Activated T-cell treated with anti-CD3 and anti-CD28 coated beads for 4 hours (primary cell): ENCODE results near the gene JMJD6.
"Not testable (repeated sequence)": the region's sequence is repeated elsewhere in the genome, so short reads cannot be mapped to it uniquely, and the experiment has no call there.

Source experiments
- DNase-seq: peaks from one replicate; pipeline ENCODE4 v3.0.0-alpha.2; 2020

JMJD6 gene

DNA sequence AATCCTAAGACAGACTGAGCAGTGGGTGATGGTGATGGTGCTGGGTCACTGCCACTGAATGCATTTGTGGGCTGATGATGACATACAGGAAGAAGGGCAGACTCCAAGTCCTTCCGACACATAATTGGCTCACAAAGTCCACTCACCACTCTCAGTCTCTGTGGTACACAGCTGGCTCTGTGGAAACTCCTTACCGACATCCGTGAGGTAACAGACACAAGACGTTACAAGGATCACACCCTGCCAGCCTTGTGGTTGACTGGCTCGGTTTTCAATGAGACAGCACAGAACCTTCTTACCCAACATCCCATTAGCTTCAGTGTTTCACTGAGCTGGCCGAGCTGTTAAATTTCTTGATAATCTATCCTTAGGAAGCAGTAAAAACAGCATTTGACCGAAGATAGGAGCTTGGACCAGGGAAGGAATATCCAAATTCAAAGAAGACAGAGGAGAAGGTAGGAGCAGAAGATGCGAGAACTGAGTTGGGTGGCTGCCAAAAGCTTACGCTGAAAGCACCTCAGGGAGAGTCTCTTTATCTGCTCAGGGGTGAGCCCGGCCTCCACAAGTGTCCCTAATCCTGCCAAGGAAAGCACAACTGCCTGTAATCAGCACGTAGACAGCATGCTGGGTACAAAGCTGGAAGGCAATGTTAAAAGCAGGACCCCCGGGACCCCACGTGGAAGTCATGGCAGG, 10.1 kb downstream of the JMJD6 start:
- no peak for DNase-seq

DNA sequence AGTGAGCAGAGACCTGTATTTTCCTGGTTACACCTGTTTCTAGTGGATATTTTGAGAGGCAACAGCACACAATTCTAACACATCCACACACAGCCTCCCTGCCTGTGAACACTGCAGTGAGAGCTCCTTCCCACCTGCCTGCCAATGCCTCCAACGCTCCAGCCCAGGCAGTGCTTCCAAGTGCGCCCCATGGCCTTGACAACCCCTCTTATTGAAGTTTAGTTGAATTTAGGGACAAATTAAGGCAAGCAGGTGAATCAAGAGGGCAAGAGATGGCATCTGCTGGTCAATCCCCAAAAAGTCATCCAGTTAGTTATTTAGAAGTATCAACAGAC, 10.9 kb downstream of the JMJD6 start:
- no peak for DNase-seq

DNA sequence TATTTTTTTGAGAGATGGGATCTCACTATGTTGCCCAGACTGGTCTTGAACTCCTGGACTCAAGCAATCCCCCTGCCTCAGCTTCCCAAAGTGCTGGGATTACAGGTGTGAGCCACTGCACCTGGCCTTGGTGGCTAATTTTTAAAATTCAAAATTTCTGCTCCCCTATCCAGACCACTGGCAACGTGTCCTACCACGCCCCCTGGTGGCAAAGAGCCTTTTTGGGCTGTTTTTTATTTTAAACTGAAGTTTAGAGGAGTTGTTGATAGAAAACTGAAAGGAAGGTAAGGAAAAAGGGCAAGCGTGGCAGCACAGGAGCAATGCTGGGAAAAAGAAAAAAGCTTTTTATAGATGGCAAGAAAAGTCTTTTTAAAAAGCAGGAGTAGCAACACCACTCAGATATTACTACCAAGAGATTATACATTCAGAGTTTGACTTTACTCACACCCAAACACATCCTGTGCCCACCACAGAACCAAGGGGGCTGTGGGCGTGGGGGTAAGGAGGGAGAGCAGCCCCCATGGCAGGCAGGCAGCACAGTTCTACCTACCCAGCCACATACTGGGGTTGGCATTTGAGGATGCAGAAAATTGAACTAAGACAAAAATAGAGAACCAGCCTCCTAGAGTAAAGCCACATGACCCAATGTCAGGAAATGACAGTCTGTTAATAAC, 11.4 kb downstream of the JMJD6 start:
- DNase-seq: peak; percentile 81

DNA sequence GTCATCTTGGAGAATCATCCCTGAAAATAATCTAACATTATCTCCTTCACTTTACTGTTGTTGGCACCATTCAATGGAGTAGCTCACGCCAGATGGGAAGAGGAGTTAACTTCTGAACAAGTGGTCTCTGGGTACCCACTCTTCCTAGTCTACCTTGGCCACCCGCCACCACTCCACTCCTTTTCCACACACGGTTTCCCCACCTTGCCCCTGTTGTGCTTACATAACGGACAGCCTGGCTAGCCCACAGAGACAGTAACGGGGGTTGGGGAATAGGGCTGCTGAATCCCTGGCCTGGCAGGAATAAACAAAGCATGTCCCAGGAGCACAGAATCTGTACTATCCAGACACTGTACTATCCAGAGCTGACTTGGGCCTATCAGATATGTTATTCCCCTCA, 12.1 kb downstream of the JMJD6 start:
- no peak for DNase-seq

DNA sequence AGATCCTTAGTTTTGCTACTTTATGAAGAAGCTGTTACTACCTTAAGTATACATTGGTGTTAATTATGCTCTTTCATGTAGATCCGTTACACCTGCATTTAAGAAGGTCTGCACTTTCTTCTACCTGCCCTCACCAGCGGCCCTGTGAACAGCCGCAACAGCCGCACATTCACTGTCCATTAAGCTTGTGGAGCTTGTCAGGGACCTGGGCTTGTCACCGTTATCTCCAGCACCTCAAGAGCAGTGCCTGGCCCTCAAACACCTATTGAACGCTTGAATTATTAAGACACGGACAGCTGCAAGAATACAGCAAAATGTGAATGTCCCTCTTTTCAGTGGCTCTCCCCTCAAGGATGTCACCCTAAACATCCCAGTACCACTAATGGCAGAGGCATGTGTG, 12.6 kb downstream of the JMJD6 start:
- no peak for DNase-seq

DNA sequence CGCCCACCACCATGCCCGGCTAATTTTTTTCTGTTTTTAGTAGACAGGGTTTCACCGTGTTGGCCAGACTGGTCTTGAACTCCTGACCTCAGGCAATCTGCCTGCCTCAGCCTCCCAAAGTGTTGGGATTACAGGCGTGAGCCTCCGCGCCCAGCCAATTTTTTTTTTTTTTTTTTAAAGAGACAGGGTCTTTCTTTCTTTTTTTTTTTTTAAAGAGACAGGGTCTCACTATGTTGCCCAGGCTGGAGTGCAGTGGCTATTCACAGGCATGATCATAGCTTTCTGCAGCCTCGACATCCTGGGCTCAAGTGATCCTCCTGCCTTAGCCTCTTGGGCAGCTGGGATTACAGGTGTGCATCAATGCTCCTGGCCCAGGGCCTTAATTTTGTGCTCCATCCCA, 14.1 kb downstream of the JMJD6 start:
- not testable (repeated sequence) for DNase-seq

DNA sequence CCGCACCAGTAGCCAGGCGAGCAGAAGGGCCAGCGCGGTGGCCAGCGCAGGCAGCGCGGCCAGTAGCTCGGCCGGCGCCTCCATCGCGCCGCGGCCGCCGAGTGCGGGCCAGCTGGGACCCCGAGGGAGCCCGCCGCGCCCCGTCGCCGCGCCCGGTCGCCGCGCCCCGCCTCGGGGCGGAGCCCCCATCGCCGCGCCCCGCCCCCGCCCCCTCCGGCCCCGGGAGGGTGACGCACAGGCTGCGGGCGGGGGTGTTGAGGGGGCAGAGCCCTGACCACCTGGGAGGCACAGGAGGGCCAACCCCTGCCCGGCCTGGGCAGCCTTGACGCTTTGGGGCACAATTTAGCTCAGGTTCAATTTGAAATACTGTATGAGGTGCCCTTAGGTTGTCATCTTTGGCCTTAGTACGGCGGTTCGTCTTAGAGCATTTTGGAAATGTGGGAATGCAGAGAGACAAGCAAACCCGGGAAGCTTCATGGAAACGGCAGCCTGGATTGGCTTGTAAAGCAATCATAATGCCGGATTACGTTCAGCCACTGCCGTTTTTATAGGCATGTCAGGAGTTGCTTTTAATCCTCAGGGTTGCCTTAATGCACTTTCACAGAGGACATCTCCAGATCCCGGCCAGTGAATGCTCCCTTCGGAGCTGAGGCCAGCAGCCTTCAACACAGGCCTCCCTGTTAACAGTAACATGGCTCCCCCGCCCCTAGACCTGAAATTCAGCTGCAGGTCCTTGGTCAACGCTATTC, 15.4 kb downstream of the JMJD6 start, which contains the start of gene MXRA7:
Gene MXRA7 (minus strand): TSS at position 103 of the 749 bp plus-strand sequence. CDS start 19 bp downstream, at position 84.
- peak; percentile 38 for DNase-seq

DNA sequence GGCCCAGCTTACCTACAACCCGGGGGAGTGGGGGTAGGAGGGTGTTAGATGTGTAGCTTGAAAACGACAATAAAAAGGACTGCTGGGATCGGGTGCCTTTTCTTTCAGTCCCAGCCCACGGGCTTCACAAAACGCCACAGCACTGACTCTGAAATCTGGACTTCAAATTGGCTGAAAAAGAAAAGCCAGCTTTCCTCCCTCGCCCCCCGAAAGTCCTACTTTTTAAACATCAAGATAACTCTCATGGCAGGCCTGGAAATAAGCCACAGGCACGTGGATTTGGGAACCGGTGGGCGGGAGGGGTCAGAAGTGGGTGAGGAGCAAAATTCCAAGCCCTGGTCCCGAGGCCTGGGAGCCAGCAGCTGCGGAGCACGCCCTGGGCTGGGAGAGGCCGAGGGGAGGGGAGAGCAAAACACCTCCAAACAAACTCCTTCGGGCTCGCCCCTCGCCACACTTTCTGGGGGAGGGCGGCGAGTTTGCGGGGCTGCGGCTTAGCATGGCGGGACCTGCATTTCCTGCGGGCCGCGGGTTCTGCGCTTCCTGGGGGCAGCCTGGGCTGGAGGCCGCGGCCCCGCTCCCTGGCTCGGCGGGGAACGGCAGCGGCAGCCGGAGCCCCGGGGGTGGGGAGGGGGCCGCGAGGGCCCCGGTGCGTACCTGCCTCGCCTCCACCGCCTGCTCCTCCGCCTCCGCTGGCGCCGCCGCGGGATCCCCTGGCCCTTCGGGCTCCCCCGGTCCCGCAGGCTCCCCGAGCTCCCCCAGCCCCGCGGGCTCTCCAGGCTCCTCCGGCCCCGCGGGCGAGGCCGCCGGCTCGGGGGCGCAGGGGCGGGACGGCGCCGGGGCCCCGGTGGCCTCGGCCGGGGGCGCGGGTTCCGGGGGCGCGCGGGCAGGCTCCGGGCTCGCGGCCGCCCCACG, 16.2 kb downstream of the JMJD6 start:
- DNase-seq: not testable (repeated sequence)

DNA sequence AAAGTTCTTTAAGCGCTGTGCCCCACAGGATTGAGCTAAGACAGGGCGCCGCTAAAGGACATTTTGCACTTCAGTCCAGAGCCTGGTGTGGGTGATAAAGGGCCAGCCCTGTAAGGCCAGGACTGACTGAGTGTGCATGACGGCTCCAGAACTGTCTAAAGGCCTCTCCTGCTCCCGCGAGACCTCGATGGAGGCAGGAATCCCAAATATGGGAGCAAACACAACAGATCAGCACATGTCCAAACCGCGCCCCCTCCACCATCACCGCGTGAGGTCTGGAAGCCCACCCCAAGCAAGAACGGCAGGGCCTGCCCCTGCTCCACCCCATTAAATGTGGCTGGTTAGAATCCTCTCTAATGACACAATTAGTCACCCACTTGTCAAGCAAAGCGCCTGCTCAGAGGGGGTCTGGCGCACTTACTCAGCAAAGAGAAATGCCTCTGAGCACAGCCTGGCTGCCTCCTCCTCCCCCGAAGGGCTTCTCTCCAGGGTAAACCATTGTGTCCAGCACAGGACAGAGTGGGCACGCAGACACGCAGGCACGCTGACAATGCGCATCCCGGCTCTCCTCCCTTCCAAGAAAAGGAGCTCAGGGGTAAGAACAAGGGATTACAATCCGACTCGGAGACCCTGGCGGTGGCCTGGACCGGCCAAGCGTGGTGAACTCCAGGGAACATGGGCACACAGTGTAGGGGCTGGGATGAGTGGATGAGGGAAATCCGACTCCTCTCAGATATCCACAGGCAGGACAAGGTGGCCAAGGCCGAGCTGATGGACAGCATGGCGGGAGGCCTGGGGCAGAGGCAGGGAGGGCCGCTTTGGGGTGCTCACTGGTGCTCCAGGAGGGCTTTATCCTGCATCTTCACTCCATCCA, 17.1 kb downstream of the JMJD6 start:
- no peak for DNase-seq

DNA sequence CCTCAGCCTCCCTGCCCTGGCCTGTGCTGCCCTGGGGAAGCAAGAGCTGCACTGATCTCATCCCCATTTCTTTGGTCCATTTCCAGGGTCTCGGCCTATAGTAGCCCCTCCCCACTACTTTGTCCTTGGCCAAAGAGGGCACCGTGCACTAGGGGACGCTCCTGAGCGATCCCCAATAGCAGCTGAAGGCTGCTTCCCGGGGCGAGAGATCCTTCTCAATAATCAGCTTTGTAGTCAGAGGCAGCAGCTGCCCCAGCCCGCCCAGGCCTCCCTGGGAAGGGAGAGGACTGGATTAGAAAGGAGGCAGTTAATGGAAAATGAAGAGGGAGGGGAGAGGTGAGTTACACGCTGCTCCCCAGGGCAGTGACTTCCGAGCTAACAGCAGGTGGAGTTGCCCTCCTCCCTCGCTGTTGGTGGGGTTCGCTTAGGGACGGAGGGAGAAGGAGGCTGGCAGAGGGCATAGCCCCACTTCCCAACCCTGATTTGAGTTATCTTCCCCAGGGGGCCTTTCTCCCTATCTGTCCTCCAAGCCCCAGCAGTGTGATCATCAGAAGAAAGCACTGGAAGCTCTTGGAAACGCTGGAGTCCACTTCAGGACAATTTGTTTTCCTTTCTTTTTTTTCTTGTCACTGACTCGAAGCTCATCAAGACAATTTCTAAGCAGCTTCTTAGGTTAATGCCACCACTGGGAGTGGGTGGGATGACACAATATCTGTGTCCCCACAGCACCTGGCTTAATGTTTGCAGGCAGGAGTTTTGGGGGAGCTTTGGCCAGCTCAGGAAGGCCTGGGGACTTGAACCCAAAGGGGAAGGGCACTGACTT, 18.2 kb downstream of the JMJD6 start:
- no peak for DNase-seq

DNA sequence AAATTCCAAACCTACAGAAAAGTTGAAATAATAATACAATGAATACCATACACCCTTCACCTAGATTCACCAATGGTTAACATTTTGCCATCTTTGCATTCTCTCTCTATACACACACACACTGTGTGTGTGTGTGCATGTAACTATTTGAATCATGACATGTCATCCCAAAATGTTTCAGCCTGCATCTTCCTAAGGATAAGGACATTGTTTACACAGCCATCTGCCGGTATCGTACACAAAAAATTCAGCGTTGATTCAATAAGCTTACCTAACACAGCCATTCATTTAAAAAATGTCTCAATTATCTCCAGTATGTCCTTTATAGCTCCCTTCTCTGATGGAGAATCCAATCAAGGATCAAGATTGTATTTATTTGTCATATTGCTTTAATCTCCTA, 19.6 kb downstream of the JMJD6 start:
- no peak for DNase-seq

DNA sequence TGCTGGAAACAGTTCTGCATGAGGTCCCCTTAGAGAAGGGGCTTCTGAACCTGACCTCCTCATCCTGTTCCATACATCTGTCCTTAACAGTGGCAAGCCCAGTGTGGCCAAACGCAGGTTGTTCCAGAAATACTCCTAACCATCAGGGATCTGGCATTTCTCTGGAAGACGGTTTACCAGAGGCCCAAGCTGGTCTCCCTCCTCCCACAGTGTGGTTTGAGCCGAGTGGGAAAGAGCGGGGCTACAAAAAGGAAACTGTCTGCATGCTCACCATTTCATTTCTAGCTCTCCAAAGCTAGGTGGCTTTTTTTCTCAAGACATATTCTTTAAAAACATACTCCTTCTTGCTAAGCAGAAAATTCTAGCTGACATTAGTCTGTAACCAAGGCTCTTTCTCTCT, 21.6 kb downstream of the JMJD6 start:
- no peak for DNase-seq

DNA sequence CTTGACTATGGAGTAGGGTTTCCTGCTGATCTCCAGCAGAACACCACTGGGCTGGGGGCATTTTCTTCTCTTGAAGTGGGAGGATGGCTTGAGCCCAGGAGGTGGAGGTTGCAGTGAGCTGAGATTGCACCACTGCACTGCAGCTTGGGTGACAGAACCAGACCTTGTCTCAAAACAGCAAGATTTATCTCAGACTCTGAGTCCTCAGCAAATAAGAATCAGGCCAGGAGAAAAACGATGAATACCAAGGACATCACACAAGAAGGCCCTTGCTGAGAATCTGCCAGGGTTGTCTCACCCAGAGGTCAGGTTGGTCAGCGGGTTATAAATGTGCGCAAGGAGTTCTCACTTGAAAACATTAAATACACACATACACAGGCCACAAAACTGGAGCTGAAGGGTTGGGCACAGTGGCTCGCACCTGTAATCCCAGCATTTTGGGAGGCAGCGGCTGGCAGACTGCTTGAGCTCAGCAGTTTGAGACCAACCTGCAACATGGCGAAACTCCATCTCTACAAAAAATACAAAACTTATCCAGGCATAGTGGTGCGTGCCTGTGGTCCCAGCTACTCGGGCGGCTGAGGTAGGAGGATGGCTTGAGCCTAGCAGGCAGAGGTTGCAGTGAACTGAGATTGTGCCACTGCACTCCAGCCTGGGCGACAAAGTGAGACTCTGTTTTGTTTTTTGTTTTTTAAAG, 23.3 kb downstream of the JMJD6 start:
- DNase-seq: no peak

DNA sequence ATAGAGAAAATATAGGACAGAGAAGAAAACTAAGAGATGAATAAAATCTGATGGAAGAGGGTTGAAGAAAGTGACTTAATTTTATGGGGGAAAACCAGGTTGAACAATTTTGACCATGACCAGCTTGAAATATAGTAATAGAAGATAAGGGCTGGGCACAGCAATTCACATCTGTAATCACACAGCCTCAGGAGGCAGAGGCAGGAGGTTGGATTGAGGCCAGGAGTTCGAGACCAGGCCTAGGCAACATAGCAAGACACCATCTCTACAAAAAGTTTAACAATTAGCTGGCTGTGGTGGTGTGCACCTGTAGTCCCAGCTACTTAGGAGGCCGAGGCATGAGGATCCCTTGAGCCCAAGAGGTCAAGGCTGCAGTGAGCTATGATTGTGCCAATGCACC, 24.3 kb downstream of the JMJD6 start:
- no peak for DNase-seq

DNA sequence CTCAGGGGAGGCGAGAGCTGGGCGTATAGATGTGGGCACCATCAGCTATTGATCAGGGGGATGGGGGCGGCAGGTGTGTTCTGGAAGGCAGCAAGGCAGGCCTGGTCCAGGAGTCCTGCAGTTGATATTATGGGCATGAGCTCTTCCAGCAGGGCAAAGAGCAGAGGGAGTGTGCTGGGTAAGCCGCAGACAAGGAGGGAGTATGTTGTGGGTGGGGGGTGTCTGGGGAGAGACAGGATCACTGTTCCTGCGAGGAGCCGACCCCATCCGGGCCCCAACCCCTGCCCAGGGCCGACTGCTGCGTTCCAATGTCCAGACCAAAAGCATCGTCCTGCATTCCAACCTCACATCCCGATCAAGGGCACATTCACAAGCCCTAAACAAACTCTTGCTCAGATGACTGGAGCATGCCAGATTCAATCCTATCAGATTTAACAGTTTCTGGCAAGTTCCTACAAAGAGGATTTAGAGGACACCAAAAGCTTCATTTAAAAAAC, 24.9 kb downstream of the JMJD6 start:
- DNase-seq: no peak

DNA sequence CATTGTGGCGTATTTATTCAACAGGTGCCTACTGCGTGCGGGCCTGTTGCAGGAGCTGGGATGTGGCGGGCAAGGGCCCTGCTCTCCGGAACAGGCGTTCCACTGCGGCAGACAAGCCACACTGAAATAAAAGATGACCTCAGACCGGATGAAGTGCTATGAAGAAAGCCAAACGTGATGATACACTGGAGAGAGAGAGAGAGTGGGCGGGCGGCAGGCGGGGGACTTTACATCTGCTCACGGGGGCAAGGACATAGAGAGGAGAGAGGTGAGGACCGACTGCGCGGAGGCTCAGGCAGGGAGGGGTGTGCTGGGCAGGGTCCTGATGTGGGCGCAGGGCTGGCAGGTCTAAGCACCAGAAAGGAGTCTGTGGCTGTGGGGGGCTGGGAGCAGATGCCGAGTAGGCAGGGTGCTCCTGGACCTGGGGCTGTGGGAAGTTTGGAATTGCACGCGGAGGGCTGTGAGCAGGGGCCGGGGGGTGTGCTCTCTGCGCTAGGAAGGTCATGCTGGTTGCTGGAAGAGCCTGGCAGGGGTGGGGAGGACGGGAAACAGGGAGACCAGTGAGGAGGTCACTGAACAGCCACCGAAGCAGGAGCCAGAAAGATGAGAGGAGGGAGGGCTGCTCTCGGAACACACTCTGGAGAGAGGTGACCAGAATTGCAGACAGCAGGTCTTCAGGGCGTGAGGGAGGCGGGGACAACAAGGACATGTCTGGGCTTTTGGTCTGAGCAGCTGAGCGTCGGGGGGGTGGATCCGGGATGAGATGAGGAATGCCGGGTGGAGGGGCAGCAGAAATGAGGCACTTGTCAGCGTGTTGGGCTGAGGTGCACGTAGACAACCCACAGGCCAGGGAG, 25.6 kb downstream of the JMJD6 start:
- no peak for DNase-seq

DNA sequence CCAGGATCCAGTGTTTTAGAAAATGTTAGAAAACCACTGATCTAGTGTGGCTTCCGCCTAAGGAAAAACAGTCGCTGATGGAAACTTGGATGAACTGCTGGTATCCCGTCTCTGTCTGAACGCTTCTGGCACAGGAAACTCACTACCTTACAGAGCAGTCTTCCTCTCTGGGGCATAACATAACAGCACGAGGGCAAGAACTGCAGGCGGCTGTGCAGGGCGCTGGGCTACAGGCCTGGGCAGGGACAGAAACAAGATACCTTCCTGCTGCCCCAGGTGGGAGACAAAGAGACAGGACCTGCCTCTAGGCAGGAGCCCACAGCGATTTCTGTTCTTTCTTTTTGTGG, 26.2 kb downstream of the JMJD6 start:
- DNase-seq: no peak

DNA sequence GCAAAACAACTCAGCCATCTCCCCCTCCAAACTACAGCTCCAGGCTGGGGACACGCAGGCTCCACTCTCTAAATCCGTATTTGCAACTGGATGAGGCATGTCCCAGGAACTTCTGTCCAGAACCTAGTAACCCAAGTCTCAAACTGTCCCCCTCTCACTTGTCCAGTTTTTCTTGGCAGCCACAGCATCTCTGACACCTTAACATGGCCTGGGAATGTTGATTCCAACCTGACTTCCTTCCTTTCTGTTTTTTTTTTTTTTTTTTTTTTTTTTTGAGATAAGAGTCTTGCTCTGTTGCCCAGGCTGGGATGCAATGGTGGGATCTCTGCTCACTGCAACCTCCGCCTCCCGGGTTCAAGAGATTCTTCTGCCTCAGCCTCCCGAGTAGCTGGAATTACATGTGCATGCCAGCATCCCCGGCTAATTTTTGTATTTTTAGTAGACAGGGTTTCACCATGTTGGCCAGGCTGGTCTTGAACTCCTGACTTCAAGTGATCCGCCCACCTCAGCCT, 27.9 kb downstream of the JMJD6 start:
- DNase-seq: not testable (repeated sequence)
